RWPE1 (cell line): Measurements from ENCODE around the gene UTF1.

Experiments used
- CTCF ChIA-PET: fragments of 350-600 bp; sonication (Branson Sonifier 250); formaldehyde crosslinking; extraction: SDS; loops from one replicate; lab custom pipeline; 2021; lab: Yijun Ruan, JAX
- POLR2A ChIA-PET: fragments of 400-600 bp; formaldehyde crosslinking; extraction: SDS; loops from one replicate; lab custom pipeline; 2020; ENCODE audit warnings: antibody characterized with exemption; ENCODE audit not compliant: low non-redundant PET; lab: Yijun Ruan, JAX
- DNase-seq: peaks from one replicate; pipeline ENCODE4 v3.0.0; 2012; ENCODE audit warnings: low spot score
- H3K27ac ChIP-seq: fragments of 450-650 bp; 2 replicates; pipeline ENCODE4 v1.5.1; 2017
- CTCF ChIP-seq: fragments of 450-650 bp; conservative IDR thresholded peaks from 2 replicates; pipeline ENCODE4 v1.5.1; 2017; ENCODE audit warnings: low read depth, mild to moderate bottlenecking

UTF1 gene

GRCh38 chr10:133258818-133259601 is 29.0 kb downstream of the UTF1 start:
- peak overlapping the region; percentile 93 for H3K27ac ChIP-seq
- peak; percentile 95 for DNase-seq
- POLR2A ChIA-PET = interaction anchor here (1.0 kb wide), 2 partner anchors 14 to 34 kb away, joined by 3 to 5 read pairs; no protein-coding TSS in a partner anchor
- CTCF ChIA-PET = interaction anchor here (1.4 to 1.5 kb wide), 2 partner anchors 16 to 20 kb away, joined by 5 to 6 read pairs; no protein-coding TSS in a partner anchor
- TF ChIP-seq CTCF = no peak

- TF ChIP-seq CTCF = no peak
- POLR2A ChIA-PET = interaction anchor here (1.0 kb wide), 1 partner anchor 34 kb away, joined by 5 read pairs; no protein-coding TSS in a partner anchor
- no peak for DNase-seq
- CTCF ChIA-PET = no interaction called here
- peak overlapping the region; percentile 93 for H3K27ac ChIP-seq
Observed at GRCh38 chr10:133259602-133259989, 29.6 kb downstream of the UTF1 start.

GRCh38 chr10:133260895-133261725 is 31.1 kb downstream of the UTF1 start:
- peak; percentile 63 for DNase-seq
- ChIA-PET CTCF (interaction anchor here (0.5 kb wide), 1 partner anchor 117 kb away, joined by 3 read pairs; no protein-coding TSS in a partner anchor), POLR2A (interaction anchor here (1.0 to 1.6 kb wide), 2 partner anchors 14 to 17 kb away, joined by 5 read pairs; no protein-coding TSS in a partner anchor)
- H3K27ac ChIP-seq = peak overlapping the region; percentile 89
- TF ChIP-seq CTCF = no peak

DNA sequence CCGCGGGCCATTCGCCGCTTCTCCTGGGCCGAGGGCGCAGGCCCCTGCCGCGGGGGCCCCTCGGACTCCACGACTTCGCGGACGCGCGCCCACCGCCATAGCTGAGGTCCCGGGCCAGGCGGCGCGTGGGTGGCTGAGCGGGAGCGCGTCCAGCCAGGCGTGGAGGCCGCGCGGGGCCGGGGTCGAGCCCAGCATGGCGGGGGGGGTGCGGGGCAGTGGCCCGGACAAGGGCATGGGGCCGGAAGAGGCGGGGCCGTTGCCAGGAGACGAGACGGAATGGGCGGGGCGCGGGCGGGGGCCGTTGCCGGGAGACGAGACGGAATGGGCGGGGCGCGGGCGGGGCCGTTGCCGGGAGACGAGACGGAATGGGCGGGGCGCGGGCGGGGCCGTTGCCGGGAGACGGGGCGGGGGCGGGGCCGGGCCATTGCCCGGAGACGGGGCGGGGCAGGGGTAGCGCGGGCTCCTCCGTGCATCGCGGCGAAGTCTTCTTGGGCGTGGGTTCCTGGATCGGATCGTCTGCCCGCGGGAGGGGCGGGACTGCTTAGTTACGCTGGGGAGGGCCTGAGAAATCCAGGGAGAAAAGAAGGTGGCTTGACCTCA is 31.8 kb downstream of the UTF1 start:
- ChIA-PET POLR2A (interaction anchor here (1.0 to 1.6 kb wide), 2 partner anchors 13 to 16 kb away, joined by 5 read pairs; no protein-coding TSS in a partner anchor), CTCF (interaction anchor here (0.5 to 0.9 kb wide), 2 partner anchors 118 kb away, joined by 3 to 5 read pairs; no protein-coding TSS in a partner anchor)
- TF ChIP-seq CTCF = no peak
- peak; percentile 90 for DNase-seq
- peak overlapping the region; percentile 89 for H3K27ac ChIP-seq

DNA sequence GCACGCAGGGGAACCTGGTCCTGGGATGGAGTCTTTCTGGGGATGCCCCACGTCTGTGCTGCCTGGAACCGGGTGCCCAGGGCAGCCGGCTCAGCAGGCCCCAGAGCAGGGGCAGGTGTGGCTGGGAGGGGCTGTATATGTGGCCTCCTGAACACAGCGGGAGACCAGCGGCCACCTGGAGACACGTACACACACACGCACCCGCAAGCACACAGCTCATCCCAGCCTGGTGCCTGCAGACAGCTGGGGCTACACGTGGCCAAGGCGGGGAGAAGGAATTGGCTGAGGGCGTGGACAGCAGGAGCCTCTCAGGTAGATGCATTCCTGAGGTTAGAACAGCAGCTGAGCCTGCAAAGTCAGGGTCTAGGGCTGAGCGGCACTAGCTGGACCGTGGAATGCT is 32.7 kb downstream of the UTF1 start:
- ChIA-PET CTCF (interaction anchor here (0.7 to 0.9 kb wide), 2 partner anchors 15 to 119 kb away, joined by 3 to 5 read pairs; no protein-coding TSS in a partner anchor), POLR2A (no interaction called here)
- DNase-seq = peak; percentile 64
- TF ChIP-seq CTCF = no peak
- H3K27ac ChIP-seq = peak overlapping the region; percentile 89

DNA sequence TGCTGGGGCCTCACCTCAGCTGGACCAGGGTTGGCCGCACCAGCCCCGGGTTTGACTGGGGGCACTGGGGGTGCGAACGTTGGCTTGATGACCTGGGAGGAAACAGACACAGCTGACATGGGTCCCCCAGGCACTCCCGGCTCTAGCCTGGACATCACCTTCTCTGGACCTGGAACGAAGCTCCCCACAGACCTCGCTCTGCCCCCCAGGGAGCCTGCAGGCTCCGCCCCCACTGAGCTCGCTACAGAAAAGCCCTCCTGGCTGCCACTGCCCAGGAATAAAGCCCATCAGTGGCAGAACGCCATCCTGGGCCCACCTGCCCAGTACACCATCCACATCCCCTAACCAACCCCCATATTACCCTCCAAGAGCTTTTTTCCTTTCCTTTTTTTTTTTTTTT is 33.7 kb downstream of the UTF1 start:
- H3K27ac ChIP-seq = peak overlapping the region; percentile 89
- ChIA-PET CTCF (interaction anchor here (0.6 to 1.1 kb wide), 2 partner anchors 17 to 37 kb away, joined by 3 to 5 read pairs; no protein-coding TSS in a partner anchor), POLR2A (interaction anchor here (0.6 to 0.7 kb wide), 2 partner anchors 90 to 158 kb away, joined by 3 read pairs; no protein-coding TSS in a partner anchor)
- no peak for DNase-seq
- no peak for TF ChIP-seq CTCF
